Mucosa of descending colon (tissue), 3 donors: ENCODE data around the gene ORM2. TPM values are rescaled to one million over a fixed set of nuclear protein-coding genes. Genes with fewer than 3 reads are reported as not detected.
A peak's percentile ranks its signal among the peaks of the same experiment; 100 is the strongest.

Experiments
- ATAC-seq: fragments of 200-7000 bp; cut with Tn5 transposase; one replicate; pipeline ENCODE4 v1.9.1; 2020; ENCODE audit warnings: mild to moderate bottlenecking, moderate library complexity
- DNase-seq, 3 donors: peaks; one replicate each; pipeline ENCODE4 v3.0.0-alpha.2; 2020
- H3K36me3 ChIP-seq: fragments of 200-600 bp; one replicate; pipeline ENCODE4 v1.8.0; 2021; ENCODE audit warnings: low read depth, mild to moderate bottlenecking
- H3K4me1 ChIP-seq: fragments of 200-600 bp; one replicate; pipeline ENCODE4 v1.8.0; 2021; ENCODE audit warnings: low read depth, mild to moderate bottlenecking
- H3K4me3 ChIP-seq: fragments of 200-600 bp; one replicate; pipeline ENCODE4 v1.8.0; 2021; ENCODE audit warnings: mild to moderate bottlenecking
- H3K9me3 ChIP-seq: fragments of 200-600 bp; one replicate; pipeline ENCODE4 v1.8.0; 2021; ENCODE audit warnings: mild to moderate bottlenecking
- CTCF ChIP-seq: fragments of 200-600 bp; IDR thresholded peaks from one replicate; pipeline ENCODE4 v1.8.0; 2022; ENCODE audit warnings: antibody characterized with exemption, mild to moderate bottlenecking
- intact Hi-C, 2 donors: fragments of 100-400 bp; cut with DNase I in 1 of 2; cut with micrococcal nuclease in 1 of 2; formaldehyde crosslinking; loops; one replicate each; pipeline versions ENCODE4 v1.11.0 to v1.11.1; 2022; cut with DNase I, micrococcal nuclease
- total RNA-seq, 3 donors: library from RNA; stranded (reverse); fragmentation: NEBNext Ultra II Directional in 2 of 3; extraction: Animal tissue kit (Norgen Biotek cat#: 25700) in 2 of 3; gene quantifications; one replicate each; pipeline versions ENCODE4 v1.2.1 to v1.2.4, GENCODE V29; 2021 to 2023
- donor health status: DM: no; HTN: no; CAD: no; lungs with moderate emphysema.
- donor health status: DM: no; HTN: no; CAD: no.
- donor health status: DM: no; HTN: yes; CAD: no.

Gene ORM2
- total RNA-seq, 3 donors from 2014 or later = 1.0 TPM; not detected in 2

DNA sequence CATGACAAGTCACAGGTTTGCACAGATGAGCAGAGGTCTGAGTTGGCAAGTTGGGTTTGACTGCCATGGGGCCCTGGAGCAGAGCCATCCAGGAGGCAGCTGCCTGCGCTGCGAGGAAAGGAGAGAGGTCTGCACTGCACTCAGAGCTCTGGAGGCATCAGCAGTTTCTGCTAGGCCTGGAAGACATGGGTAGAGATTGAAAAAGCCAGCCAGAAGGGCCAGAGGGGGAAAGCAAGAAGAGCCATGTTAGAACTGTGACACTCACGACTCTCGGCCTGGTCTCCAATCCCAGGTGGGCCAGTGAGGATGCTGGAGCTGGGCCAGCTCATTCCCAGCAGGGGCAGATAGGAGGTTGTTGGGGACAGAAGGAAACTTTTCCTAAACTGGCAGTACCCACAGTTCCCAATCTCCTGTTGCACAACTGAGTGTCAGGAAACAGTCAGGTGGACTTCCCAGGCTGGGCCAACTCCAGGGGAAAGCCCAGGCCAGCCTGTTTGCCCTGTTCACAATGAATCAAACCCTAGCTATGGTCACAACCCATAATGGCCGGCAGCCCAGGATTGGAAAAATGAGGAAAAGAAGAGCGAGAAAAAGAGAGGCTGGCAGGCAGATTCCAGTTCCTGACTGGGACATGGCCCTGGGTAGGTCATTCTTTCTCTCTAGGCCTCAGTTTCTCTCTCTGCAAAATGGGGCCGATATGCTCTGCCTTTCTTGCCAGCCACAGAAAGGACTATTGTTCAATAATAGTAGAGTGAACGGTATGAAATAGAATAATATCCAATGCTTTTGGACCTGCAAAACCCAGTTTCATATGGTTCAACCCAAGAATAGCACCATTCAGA, 14.6 kb upstream of the ORM2 start:
- Histone ChIP-seq H3K4me3 (no peak overlapping the region), H3K9me3 (no peaks in the 10 kb centered on the region), H3K4me1 (no peaks in the 10 kb centered on the region), H3K36me3 (no peaks in the 10 kb centered on the region)
- TF ChIP-seq CTCF = no peak
- intact Hi-C loops = no loop called here
- peak in 1 of 3 donors; percentile 33 for DNase-seq
- ATAC-seq = no peak

- ATAC-seq (no peak), DNase-seq (peak in 1 of 3 donors; percentile 13)
- intact Hi-C loops = no loop called here
Observed at GRCh38 chr9:114315723-114316363, 13.8 kb upstream of the ORM2 start.

GRCh38 chr9:114316605-114317230, 13.0 kb upstream of the ORM2 start:
- TF ChIP-seq CTCF = no peak
- Histone ChIP-seq H3K9me3 (no peaks in the 10 kb centered on the region), H3K4me3 (no peak overlapping the region), H3K36me3 (no peaks in the 10 kb centered on the region), H3K4me1 (no peaks in the 10 kb centered on the region)
- ATAC-seq = no peak
- DNase-seq = peak in 1 of 3 donors; percentile 14
- intact Hi-C loops = no loop called here

More at GRCh38 chr9:114315723-114316363, 13.8 kb upstream of the ORM2 start:
- H3K4me3 ChIP-seq = no peak overlapping the region
- H3K36me3 ChIP-seq = no peaks in the 10 kb centered on the region
- no peaks in the 10 kb centered on the region for H3K4me1 ChIP-seq
- TF ChIP-seq CTCF = no peak
- H3K9me3 ChIP-seq = no peaks in the 10 kb centered on the region

GRCh38 chr9:114317665-114318357, 11.9 kb upstream of the ORM2 start:
- no peak for TF ChIP-seq CTCF
- Histone ChIP-seq H3K4me3 (no peak overlapping the region), H3K4me1 (no peaks in the 10 kb centered on the region), H3K36me3 (no peaks in the 10 kb centered on the region), H3K9me3 (no peaks in the 10 kb centered on the region)
- DNase-seq (peak in 1 of 3 donors; percentile 3), ATAC-seq (no peak)
- intact Hi-C loops = no loop called here

GRCh38 chr9:114318416-114318815, 11.3 kb upstream of the ORM2 start:
- no peaks in the 10 kb centered on the region for H3K4me1 ChIP-seq
- no peak overlapping the region for H3K4me3 ChIP-seq
- H3K36me3 ChIP-seq = no peaks in the 10 kb centered on the region
- TF ChIP-seq CTCF = no peak
- ATAC-seq (no peak), DNase-seq (peak in 1 of 3 donors; percentile 1)
- intact Hi-C loops = no loop called here
- no peaks in the 10 kb centered on the region for H3K9me3 ChIP-seq
